NK-92 treated with Interleukin-12 subunit alpha and Interleukin-12 subunit beta, amount 100 ng/mL, for 24 hours (cell line): ENCODE data around the gene ZGRF1.
"Not testable (repeated sequence)": the region's sequence is repeated elsewhere in the genome, so short reads cannot be mapped to it uniquely, and the experiment has no call there.

Source experiments
- DNase-seq: peaks from one replicate; lab custom pipeline; 2025; lab: John Stamatoyannopoulos, UW

The ZGRF1 gene

DNA sequence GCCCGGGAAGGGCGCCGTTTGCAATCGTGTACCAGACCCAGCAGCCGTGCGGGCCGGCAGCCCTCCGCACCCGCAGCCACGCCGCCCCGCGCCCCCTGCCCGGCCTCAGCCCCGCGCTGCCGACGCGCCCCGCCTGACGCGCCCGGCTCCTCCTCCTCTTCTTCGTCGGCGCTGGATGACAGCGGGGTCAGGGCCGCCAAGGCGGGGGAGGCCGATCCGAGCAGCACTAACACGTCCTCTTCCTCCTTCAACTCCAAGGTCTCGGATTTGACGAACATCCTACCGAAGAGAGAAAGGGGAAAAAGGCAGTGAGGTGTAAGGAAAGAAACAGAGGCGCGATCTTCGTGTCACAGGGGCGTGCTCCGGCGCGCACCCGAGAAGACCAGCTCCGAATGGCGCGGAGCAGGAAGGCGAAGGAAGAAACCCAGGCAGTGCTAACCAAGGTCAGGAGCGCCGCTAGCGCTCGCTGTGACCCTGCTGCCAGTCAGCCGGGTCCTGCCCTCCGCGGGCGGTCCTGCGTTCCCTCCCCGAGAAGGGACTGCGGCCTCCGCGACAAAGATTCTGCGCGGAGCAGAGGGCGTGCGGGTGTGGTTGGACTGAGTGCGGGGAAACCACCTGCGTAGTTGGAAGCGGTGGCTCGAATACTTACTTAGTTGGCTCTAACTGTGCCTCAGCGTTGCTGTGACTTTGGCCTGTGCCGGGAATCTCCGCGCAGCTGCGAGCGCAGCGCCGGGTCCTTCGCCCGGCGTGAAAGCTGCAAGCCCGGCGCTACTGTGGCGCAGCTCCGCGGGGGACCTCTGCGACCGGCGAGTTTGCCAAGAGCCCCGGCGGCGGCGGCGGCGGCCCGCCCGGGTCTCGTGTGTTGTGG, 121.3 kb downstream of the ZGRF1 start:
- DNase-seq: no peak

DNA sequence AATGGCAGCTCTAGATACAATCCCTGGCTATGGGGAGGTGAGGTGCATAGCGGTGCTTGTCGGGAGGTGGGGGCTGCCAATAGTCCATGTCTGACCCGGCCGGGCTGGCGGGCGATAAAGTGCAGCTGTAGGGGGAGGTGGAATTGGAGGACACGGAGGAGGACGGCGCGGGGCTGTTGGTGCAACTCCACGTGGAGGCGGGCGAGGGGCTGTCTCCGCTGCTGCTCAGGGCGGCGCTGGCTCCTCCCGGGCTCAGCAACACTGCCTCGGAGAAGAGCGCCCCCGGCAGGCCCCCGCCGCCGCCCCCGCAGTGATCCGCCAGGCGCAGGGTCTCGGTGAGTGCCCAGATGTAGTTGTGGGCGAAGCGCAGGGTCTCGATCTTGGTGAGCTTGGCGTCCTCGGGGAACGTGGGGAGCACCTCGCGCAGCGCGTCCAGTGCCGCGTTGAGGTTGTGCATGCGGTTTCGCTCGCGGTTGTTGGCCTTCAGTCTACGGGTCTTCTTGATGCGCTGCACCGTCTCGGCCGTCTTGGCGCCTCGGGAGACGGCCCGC, 122.0 kb downstream of the ZGRF1 start:
- DNase-seq: no peak

DNA sequence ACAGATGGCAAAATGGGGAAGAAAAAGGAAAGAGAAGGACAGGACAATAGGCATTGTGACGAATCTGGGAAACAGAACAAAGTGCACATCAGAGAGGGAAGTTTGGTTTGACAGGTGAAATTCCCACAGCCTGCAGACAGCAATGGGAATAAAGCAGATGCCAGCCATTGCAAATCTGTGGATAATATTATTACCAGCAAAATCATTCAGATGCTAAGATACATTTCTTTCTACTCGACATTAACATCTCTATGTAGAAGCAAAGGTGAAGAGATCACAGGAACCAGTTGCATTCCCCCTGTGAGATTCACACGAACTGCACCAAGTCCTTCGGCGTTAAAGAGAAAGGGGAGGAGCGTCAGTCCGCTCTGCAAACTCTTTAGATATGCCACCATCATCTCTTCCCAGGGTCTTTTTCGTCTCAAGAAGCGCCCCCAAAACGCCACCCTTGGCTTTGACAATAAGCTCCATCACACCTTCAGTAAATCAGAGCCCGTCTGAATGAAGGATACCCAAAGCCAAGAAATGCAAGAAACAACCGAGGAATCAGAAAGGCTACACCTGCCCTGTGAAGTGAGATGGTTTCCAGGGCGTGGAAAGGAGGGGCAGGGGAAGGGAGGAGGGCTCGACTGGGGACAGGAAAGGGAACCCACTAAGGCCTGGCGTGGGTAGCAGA, 122.6 kb downstream of the ZGRF1 start:
- DNase-seq: no peak

DNA sequence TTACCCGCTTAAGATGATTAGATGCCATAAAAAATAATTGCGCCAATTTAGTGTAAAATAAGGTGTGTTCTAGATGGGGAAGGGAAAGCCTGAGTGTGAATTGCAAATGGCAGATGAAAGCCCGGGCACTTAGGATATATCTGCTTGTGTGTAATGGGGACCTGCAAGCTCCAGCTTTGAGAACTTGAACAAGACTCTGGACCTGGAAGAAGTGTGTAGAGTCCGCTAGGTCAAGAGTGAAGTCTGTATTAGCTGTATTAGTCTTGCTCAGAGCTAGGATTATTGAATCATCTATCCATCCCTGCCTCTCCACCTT, 124.9 kb downstream of the ZGRF1 start:
- DNase-seq: no peak

DNA sequence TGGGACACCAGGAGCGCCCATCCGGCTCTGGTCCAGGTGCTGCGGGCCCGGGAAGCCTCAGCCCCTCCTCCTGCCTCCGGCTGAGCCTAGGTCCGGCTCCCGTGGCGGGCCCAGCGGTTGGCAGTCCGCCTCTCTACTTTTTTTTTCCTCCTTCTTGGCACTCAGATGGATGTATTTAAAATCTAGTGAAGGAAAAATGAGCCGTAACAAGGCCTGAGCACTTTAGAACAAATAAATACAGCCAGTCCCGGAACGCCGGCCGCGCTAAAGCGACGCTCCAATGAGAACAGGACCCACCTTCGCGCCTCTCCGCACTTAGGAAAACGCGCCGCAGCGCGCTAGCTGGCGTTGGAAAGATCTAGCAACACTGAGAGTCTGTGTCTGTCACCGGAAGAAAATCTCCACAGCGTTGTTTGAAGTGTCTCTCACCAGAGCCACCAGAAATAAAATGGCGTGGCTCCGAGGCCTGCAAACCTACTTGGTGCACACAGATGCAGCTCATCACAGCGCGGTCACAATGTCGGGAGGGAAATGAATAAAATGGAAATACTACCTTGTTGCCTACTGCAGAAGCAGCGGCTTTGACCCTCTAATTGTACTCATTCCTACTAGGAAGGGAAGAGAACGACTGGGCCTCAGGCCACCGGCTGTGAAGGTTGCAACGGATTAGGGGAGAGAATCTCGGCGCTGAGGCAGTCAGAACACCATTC, 125.5 kb downstream of the ZGRF1 start:
- DNase-seq: no peak

DNA sequence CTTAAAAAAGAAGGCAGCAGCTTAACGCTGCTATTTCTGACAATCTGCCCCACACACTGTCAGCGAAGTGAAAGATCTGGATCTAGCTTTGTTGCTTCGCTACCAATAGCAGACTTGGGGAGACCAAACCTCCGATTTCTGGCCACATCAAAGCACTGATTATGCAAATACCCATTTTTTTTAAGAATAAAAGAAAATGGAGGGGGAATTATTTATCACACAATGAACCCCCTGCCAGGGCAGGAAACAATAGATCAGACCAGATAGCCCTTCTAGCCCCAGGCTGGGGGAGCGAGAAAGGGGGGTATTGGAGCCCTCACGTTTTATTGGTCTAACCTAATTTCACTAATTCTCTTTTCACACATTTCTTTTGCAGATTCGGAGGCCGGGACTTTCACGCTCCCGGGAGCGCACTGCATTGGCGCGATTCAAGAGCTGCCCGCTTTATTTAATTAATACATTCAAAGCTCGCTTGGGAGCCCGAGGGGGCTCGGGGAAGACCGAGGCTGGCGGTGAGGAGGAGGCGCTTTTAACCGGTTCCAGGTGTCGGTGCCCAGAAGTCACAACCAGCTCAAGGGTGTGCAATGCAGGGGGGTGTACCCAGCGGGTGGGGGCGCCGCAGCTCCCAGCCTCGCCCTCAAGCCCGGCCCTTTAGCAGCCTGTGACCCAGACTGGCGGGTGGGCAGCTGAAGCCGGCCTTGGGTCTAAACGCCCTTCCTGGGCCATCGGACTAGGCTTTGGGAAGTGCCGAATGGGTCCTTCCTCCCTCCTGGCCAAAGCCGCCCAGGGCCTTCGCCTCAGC, 126.2 kb downstream of the ZGRF1 start:
- DNase-seq: no peak

DNA sequence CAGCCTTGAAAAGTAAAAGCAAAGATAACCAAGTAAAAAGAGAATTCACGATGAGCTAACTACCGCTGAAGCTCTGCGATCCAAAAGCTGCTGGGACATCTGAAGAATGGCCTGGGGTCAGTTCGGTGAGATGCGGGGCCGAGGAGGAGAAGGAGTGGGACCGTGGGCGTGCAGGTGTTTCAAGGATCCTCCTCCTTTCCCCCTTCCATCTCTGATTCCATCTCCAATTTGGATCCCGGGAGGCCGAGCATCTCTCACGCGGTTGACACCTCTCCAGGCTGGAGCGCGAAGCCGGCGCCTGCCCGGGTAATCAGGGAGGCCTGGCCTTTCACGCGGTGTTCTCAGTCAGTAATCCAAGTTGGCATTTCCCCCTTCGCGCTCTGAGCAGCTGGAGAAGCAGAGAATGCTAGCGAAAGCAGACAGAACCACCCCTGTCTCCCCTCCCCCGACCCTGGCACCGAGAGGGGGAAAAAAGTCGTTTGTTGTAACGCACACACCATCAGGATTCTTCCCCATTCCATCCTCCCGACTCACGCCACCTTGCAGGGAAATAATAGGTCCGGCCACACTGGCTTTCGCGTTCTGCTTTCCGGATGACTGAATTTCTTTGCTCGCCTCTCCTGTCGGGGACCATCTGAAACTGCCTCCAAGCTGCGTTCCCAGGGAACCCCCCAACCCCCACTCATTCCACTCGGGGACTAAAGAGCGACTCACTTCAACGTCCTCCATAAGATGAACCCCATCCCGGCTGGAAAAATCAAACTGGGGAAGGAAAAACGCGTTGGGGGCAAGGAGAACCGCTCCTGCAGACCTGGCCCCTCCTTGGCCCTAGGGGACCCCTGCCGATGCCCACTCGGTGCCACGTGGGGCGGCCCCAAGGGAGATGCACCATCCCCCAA, 127.2 kb downstream of the ZGRF1 start:
- DNase-seq: no peak

DNA sequence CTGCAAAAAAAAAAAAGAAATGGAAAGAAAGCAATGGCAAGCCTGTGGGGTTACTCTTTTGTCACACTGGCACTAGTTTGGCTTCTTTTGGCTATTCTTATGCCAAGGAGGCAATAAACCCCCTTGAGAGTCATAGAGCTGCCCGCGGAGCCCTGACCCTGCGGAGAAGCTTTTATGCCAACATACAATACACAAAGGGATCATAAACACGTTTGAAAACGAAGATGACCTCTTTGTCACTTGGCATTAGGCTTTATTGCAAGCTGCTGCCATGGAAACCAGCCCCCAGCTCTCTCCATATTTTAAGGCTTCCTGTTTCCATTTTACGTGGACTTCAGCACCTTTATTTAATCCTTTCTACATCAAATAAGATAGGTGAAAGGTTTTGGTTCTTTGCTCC, 128.4 kb downstream of the ZGRF1 start:
- DNase-seq: no peak

DNA sequence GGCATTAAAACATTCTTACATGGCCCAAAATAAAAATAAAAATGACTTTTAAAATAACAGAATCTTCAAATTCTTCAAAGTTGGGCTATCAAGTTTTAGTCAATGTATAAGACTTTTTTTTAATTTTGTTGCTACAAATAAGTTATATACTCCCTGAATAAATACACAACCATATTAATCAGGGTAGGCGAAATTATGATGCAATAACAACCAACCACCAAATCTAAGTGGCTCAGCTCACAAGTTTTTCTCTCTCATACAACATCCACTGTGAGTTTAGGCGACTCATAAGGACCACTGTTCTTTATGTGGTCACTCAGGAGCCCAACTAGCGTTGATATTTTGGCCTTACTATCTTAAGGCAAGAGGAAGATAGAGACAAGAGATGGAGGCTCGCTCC, 131.9 kb downstream of the ZGRF1 start:
- DNase-seq: no peak

DNA sequence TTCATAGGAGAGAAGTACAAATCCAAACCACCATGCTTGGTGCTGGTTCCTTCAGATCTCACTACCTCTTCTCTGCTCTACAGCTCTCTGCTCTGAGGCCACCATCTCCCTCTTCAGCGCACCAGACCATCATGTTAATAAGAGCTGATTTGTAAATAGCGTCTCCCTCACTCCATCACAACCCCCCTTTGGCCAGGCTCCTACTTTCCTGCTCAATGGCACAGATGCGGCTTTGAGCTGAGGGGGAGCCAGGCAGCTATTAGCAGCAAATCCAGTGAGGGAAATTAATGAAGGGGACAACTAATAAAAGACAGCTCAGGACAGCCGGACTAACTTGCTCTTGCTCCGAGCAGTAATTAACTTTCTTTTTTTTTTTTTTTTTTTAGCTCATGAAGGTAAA, 133.8 kb downstream of the ZGRF1 start:
- DNase-seq: no peak

DNA sequence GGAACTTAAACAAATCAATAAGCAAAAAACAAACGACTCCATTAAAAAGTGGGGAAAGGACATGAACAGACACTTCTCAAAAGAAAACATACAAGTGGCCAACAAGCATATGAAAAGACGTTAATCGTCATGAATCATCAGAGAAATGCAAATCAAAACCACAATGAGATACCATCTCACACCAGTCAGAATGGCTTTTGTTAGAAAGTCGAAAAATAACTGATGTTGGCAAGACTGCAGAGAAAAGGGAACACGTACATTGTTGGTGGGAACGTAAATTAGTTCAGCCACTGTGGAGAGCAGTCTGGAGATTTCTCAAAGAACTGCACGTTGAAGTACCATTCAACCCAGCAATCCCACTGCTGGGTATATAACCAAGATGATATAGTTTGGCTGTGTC, 144.4 kb downstream of the ZGRF1 start:
- no peak for DNase-seq

DNA sequence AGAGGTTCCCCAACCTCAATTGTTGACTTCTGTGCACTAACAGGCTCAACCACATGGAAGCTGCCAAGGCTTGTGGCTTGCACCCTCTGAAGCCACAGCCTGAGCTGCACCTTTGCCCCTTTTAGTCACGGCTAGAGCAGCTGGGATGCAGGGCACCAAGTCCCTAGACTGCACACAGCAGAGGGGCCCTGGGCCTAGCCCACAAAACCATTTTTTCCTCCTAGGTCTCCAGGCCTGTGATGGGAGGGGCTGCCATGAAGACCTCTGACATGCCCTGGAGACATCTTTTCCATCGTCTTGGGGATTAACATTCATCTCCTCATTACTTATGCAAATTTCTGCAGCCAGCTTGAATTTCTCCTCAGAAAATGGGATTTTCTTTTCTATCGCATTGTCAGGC, 145.9 kb downstream of the ZGRF1 start:
- DNase-seq: not testable (repeated sequence)
